Keratinocyte (primary cell): ENCODE results near the gene KIF26A. TPM values are rescaled to one million over a fixed set of nuclear protein-coding genes. Genes with fewer than 3 reads are reported as not detected.

Source experiments
- DNase-seq: peaks from one replicate; pipeline ENCODE4 v3.0.0-alpha.2; 2011; ENCODE audit warnings: low read depth, missing footprints, low spot score
- FAIRE-seq: peaks from 2 replicates; lab custom pipeline; 2011; peaks lifted over from hg19 to GRCh38; lab: Jason Lieb, UNC
- H2AFZ ChIP-seq: 2 replicates; pipeline ENCODE4 v1.6.0; 2012; ENCODE audit warnings: low read length, control low read depth, inconsistent platforms; ENCODE audit not compliant: control insufficient read depth
- H3K27ac ChIP-seq: 2 replicates; pipeline ENCODE4 v1.5.1; 2011; ENCODE audit warnings: low read length; ENCODE audit not compliant: control insufficient read depth, insufficient read depth
- H3K27me3 ChIP-seq: 3 replicates; pipeline ENCODE4 v1.6.0; 2011; ENCODE audit warnings: low read length; ENCODE audit not compliant: control insufficient read depth, insufficient read depth; ENCODE audit errors: extremely low read depth
- H3K36me3 ChIP-seq, 2 experiments: 2 replicates in 1 of 2; 3 replicates in 1 of 2; pipeline ENCODE4 v1.5.1; 2011; ENCODE audit warnings: low read length in 2 of 2, mild to moderate bottlenecking in 1 of 2; ENCODE audit not compliant: control insufficient read depth in 2 of 2, insufficient read depth in 2 of 2; ENCODE audit errors: extremely low read depth in 1 of 2
- H3K4me1 ChIP-seq: 3 replicates; pipeline ENCODE4 v1.5.1; 2011; ENCODE audit warnings: low read length; ENCODE audit not compliant: control insufficient read depth, insufficient read depth; ENCODE audit errors: extremely low read depth
- H3K4me2 ChIP-seq: 3 replicates; pipeline ENCODE4 v1.6.0; 2011; ENCODE audit warnings: low read depth, low read length; ENCODE audit not compliant: control insufficient read depth, insufficient read depth; ENCODE audit errors: extremely low read depth
- H3K4me3 ChIP-seq, 3 experiments: fragments of 200-600 bp in 1 of 3; sonication (generic) in 1 of 3; 2 replicates in 2 of 3; 3 replicates in 1 of 3; pipeline ENCODE4 v1.5.1; 2011 to 2016; ENCODE audit warnings: low read length in 3 of 3, mild to moderate bottlenecking in 3 of 3, control low read depth in 2 of 3, inconsistent platforms in 1 of 3, low read depth in 1 of 3, mixed read lengths in 1 of 3, mixed run types in 1 of 3, moderate library complexity in 1 of 3; ENCODE audit not compliant: control insufficient read depth in 2 of 3, insufficient read depth in 2 of 3; ENCODE audit errors: extremely low read depth in 1 of 3
- H3K79me2 ChIP-seq: 2 replicates; pipeline ENCODE4 v1.6.0; 2012; ENCODE audit warnings: low read length; ENCODE audit not compliant: control insufficient read depth, insufficient read depth
- H3K9ac ChIP-seq: 3 replicates; pipeline ENCODE4 v1.6.0; 2011; ENCODE audit warnings: low read length; ENCODE audit not compliant: control insufficient read depth, insufficient read depth; ENCODE audit errors: extremely low read depth
- H3K9me1 ChIP-seq: 3 replicates; pipeline ENCODE4 v1.6.0; 2011; ENCODE audit warnings: low read length; ENCODE audit not compliant: control insufficient read depth, insufficient read depth; ENCODE audit errors: extremely low read depth
- H3K9me3 ChIP-seq: 2 replicates; pipeline ENCODE4 v1.5.1; 2012; ENCODE audit warnings: low read depth, low read length; ENCODE audit not compliant: control insufficient read depth
- H4K20me1 ChIP-seq: 3 replicates; pipeline ENCODE4 v1.6.0; 2011; ENCODE audit warnings: low read length; ENCODE audit not compliant: control insufficient read depth, insufficient read depth; ENCODE audit errors: extremely low read depth
- EZH2 ChIP-seq: IDR thresholded peaks from one replicate; pipeline ENCODE4 v1.6.1; 2012; ENCODE audit warnings: inconsistent platforms, mild to moderate bottlenecking, low read length, moderate library complexity
- dilution Hi-C: fragments of 300-500 bp; cut with MboI; formaldehyde crosslinking; loops from one replicate; pipeline ENCODE4 v1.7.0; 2020; ENCODE audit warnings: low sequenced_read_pairs; ENCODE audit not compliant: extremely low pct_ligation_motif_present
- polyA plus RNA-seq, 5 experiments: library from polyadenylated mRNA; depleted of rRNA in 3 of 5; stranded (reverse) in 3 of 5; stranded (forward) in 1 of 5; unstranded in 1 of 5; fragments of >200 nt; gene quantifications; 1 replicate in 1 of 5; 2 replicates in 3 of 5; 3 replicates in 1 of 5; pipeline versions ENCODE4 v1.2.1 to v1.2.3, GENCODE V29; 2011 to 2012; ENCODE audit warnings: missing spikeins in 2 of 5, low read depth in 1 of 5, low replicate concordance in 1 of 5
- TF ChIP-seq, protein P1 (sequence below), 3 experiments: IDR thresholded peaks in 1 of 3; conservative IDR thresholded peaks in 1 of 3; optimal IDR thresholded peaks in 1 of 3; 2 replicates in 2 of 3; 3 replicates in 1 of 3; pipeline versions ENCODE3 to v1.5.1; 2011; ENCODE audit warnings: low read length in 3 of 3, mild to moderate bottlenecking in 3 of 3, moderate library complexity in 2 of 3, control low read depth in 1 of 3, inconsistent platforms in 1 of 3; ENCODE audit not compliant: insufficient read depth in 2 of 3; ENCODE audit errors: extremely low read depth in 1 of 3

The KIF26A gene
- polyA plus RNA-seq, 1 donor (not counting 4 experiments of a cell fraction or from before 2014, with no cell fraction given): 0.07 TPM

DNA sequence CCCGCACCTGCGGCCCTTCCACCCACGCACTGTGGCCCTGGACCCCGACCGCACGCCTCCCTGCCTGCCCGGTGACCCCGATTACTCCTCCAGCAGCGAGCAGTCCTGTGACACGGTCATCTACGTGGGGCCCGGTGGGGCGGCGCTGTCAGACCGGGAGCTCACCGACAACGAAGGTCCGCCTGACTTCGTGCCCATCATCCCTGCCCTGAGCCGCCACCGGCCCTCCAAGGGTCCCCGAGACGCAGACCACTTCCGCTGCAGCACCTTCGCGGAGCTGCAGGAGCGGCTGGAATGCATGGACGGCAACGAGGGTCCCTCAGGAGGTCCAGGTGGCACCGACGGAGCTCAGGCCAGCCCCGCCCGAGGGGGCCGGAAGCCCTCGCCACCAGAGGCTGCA lies 36.7 kb downstream of the KIF26A start:
- H3K4me1 ChIP-seq: peaks cover 10% of the 10 kb centered on the region
- H3K27me3 ChIP-seq: peaks cover 11% of the 10 kb centered on the region
- no peak overlapping the region for H3K4me3 ChIP-seq
- H3K9me1 ChIP-seq: no peaks in the 10 kb centered on the region
- H2AFZ ChIP-seq: no peak overlapping the region
- no peaks in the 10 kb centered on the region for H3K79me2 ChIP-seq
- dilution Hi-C loops: no loop called here
- no peak overlapping the region for H3K4me2 ChIP-seq
- H3K9ac ChIP-seq: no peak overlapping the region
- no peak overlapping the region for H3K27ac ChIP-seq
- no peaks in the 10 kb centered on the region for H4K20me1 ChIP-seq
- no peaks in the 10 kb centered on the region for H3K9me3 ChIP-seq
- DNase-seq (no peak), FAIRE-seq (no peak)
- TF ChIP-seq EZH2: no peak
- TF ChIP-seq, protein P1, sequence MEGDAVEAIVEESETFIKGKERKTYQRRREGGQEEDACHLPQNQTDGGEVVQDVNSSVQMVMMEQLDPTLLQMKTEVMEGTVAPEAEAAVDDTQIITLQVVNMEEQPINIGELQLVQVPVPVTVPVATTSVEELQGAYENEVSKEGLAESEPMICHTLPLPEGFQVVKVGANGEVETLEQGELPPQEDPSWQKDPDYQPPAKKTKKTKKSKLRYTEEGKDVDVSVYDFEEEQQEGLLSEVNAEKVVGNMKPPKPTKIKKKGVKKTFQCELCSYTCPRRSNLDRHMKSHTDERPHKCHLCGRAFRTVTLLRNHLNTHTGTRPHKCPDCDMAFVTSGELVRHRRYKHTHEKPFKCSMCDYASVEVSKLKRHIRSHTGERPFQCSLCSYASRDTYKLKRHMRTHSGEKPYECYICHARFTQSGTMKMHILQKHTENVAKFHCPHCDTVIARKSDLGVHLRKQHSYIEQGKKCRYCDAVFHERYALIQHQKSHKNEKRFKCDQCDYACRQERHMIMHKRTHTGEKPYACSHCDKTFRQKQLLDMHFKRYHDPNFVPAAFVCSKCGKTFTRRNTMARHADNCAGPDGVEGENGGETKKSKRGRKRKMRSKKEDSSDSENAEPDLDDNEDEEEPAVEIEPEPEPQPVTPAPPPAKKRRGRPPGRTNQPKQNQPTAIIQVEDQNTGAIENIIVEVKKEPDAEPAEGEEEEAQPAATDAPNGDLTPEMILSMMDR (optimal IDR thresholded peaks at IDR 0.05 in 1 of 3, IDR thresholded peaks at IDR 0.05 in 1 of 3, conservative IDR thresholded peaks at IDR 0.05 in 1 of 3; ENCODE audit: extremely low read depth in 1 of 3, insufficient read depth in 2 of 3, low read length in 3 of 3): no peak
- H3K36me3 ChIP-seq: no peaks in the 10 kb centered on the region

DNA sequence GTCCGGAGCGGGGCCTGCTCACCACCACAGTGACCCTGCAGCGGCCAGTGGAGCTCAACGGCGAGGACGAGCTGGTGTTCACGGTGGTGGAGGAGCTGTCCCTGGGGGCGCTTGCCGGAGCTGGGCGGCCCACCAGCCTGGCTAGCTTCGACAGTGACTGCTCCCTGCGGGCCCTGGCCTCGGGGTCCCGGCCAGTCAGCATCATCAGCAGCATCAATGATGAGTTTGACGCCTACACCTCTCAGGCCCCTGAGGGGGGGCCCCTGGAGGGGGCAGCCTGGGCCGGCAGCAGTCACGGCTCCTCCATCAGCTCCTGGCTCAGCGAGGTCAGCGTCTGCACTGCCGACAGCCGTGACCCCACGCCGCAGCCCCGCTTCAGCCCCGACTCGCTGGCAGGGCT lies 37.4 kb downstream of the KIF26A start:
- Histone ChIP-seq H3K4me1 (peaks cover 10% of the 10 kb centered on the region), H3K79me2 (no peaks in the 10 kb centered on the region), H3K9me3 (no peaks in the 10 kb centered on the region), H3K27ac (no peak overlapping the region), H4K20me1 (no peaks in the 10 kb centered on the region), H3K9me1 (no peaks in the 10 kb centered on the region), H3K4me2 (no peak overlapping the region), H3K36me3 (no peaks in the 10 kb centered on the region), H3K9ac (no peak overlapping the region), H2AFZ (no peak overlapping the region), H3K4me3 (no peak overlapping the region), H3K27me3 (peaks cover 13% of the 10 kb centered on the region)
- dilution Hi-C loops: no loop called here
- TF ChIP-seq, protein P1 (optimal IDR thresholded peaks at IDR 0.05 in 1 of 3, IDR thresholded peaks at IDR 0.05 in 1 of 3, conservative IDR thresholded peaks at IDR 0.05 in 1 of 3; ENCODE audit: extremely low read depth in 1 of 3, insufficient read depth in 2 of 3, low read length in 3 of 3): no peak
- TF ChIP-seq EZH2: no peak
- no peak for FAIRE-seq
- no peak for DNase-seq
